HEK293 (cell line): ENCODE data around the gene ARTN.

Experiments
- CTCF ChIP-seq: fragments of 450-650 bp; formaldehyde crosslinking; IDR thresholded peaks from 2 replicates; pipeline ENCODE4 v1.5.1; 2016; ENCODE audit warnings: missing biosample characterization, missing genetic modification characterization
- REST ChIP-seq: fragments of 450-650 bp; formaldehyde crosslinking; IDR thresholded peaks from 2 replicates; pipeline ENCODE4 v1.5.1; 2016; ENCODE audit warnings: missing biosample characterization, missing genetic modification characterization

DNA sequence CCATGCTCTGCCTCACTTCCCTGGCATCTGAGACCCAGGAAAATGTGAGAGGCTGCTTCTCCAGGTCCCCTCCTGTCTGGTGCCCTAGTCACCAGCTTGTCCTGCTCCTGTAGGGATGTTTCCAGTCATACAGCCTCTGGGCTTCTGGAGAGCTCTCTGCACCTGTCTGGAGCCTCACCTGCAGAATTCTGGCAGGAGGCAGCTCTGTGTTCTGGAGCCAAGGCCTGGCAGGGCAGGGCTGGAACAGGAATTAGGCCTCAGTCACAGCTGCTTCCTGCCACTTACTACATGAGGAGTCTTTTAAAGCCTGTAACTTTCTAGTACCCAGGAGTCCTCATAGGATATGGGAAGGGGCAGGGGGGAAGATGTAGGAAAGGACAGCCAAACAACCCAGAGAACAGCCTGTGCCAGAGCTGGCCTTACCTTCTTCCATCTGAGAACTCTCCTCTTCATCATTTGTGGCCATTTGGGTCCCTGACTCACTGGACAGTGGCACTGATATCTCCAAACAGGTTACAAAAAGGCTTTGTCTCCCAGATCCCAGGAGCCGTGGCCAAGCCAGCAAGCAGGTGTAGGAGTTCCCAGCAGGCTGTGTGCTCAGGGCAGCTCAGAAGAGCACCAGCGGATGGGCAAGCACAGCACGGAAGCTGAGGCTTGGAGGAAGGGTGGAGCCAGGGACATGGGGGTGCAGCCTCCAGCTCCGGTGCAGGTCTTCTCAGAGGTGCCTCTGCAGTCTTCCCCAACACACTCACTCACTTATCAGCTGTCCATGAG lies 31.4 kb upstream of the ARTN start:
- TF ChIP-seq CTCF, result no peak
- TF ChIP-seq REST, result no peak
